Thymus (tissue), 11 donors: Measurements from ENCODE around the gene SHANK1. TPM values are rescaled to one million over a fixed set of nuclear protein-coding genes. Genes with fewer than 3 reads are reported as not detected.
"Not testable (repeated sequence)": the region's sequence is repeated elsewhere in the genome, so short reads cannot be mapped to it uniquely, and the experiment has no call there.

Experiments
- DNase-seq, 9 donors: peaks; one replicate each; pipeline ENCODE4 v3.0.0-alpha.2; 2013; ENCODE audit warnings: low spot score in 9 of 9, low read depth in 6 of 9, missing footprints in 1 of 9
- H3K27ac ChIP-seq, 2 donors: one replicate each; pipeline ENCODE4 v1.5.1; 2013; ENCODE audit warnings: control low read depth in 1 of 2, low read depth in 1 of 2, low read length in 1 of 2, mild to moderate bottlenecking in 1 of 2, moderate library complexity in 1 of 2
- H3K27me3 ChIP-seq, 2 donors: one replicate each; pipeline ENCODE4 v1.5.1; 2013; ENCODE audit warnings: low read length in 1 of 2; ENCODE audit not compliant: control insufficient read depth in 2 of 2, insufficient read depth in 1 of 2
- H3K36me3 ChIP-seq, 2 donors: one replicate each; pipeline ENCODE4 v1.5.1; 2013; ENCODE audit warnings: low read length in 1 of 2, mild to moderate bottlenecking in 1 of 2, moderate library complexity in 1 of 2; ENCODE audit not compliant: control insufficient read depth in 2 of 2, insufficient read depth in 2 of 2
- H3K4me1 ChIP-seq, 2 donors: one replicate each; pipeline ENCODE4 v1.5.1; 2013; ENCODE audit warnings: low read length in 2 of 2; ENCODE audit not compliant: control insufficient read depth in 2 of 2, insufficient read depth in 2 of 2
- H3K4me3 ChIP-seq, 2 donors: one replicate each; pipeline ENCODE4 v1.5.1; 2013; ENCODE audit warnings: low read length in 2 of 2, control low read depth in 1 of 2, mild to moderate bottlenecking in 1 of 2
- H3K9me3 ChIP-seq, 2 donors: one replicate each; pipeline ENCODE4 v1.5.1; 2013; ENCODE audit warnings: low read length in 1 of 2, mild to moderate bottlenecking in 1 of 2; ENCODE audit not compliant: control insufficient read depth in 2 of 2, insufficient read depth in 1 of 2
- WGBS: extraction: QIAGEN DNeasy Blood & Tissue Kit; methylation state at CpG from one replicate; pipeline ENCODE4 v1.1.7; 2013; 5-methylcytosine and 5-hydroxymethylcytosine counted together
- polyA plus RNA-seq: library from polyadenylated mRNA; stranded (reverse); fragments of 200-250 nt; gene quantifications from one replicate; pipeline ENCODE4 v1.2.3, GENCODE V29; 2013
- total RNA-seq: library from RNA; stranded (reverse); fragments of 120-200 nt; gene quantifications from one replicate; pipeline ENCODE4 v1.2.4, GENCODE V29; 2013
- donor health status: healthy.

Gene SHANK1
- total and polyA plus RNA-seq, 2 donors: 0.39 to 1.8 TPM

GRCh38 chr19:50757624-50758023 is 38.0 kb upstream of the SHANK1 start:
- H3K4me3 ChIP-seq, H3K9me3 ChIP-seq, H3K27me3 ChIP-seq, DNase-seq, H3K4me1 ChIP-seq, H3K36me3 ChIP-seq, H3K27ac ChIP-seq: not testable (repeated sequence)
- whole genome bisulfite sequencing: 95% methylated on average over 3 of the region's 3 CpGs

GRCh38 chr19:50756244-50756643 is 36.6 kb upstream of the SHANK1 start:
- not testable (repeated sequence) for DNase-seq, H3K27me3 ChIP-seq, H3K27ac ChIP-seq, H3K36me3 ChIP-seq, H3K4me3 ChIP-seq, H3K9me3 ChIP-seq, H3K4me1 ChIP-seq
- WGBS: 73% methylated on average over 8 of the region's 8 CpGs

- H3K27me3 ChIP-seq: peaks cover 0 to 2% of the 10 kb centered on the region in 2 donors
- H3K4me3 ChIP-seq: no peak overlapping the region
- DNase-seq: no peak
- no peaks in the 10 kb centered on the region for H3K4me1 ChIP-seq
- WGBS: 85% methylated on average over 4 of the region's 4 CpGs
- H3K9me3 ChIP-seq: no peaks in the 10 kb centered on the region
- H3K27ac ChIP-seq: no peak overlapping the region
- H3K36me3 ChIP-seq: no peaks in the 10 kb centered on the region
Measured at GRCh38 chr19:50753879-50754278, 34.3 kb upstream of the SHANK1 start.

- H3K4me1 ChIP-seq: no peaks in the 10 kb centered on the region
- no peaks in the 10 kb centered on the region for H3K36me3 ChIP-seq
- H3K4me3 ChIP-seq: no peak overlapping the region
- no peaks in the 10 kb centered on the region for H3K9me3 ChIP-seq
- H3K27me3 ChIP-seq: no peaks in the 10 kb centered on the region
- no peak for DNase-seq
- H3K27ac ChIP-seq: no peak overlapping the region
- 90% methylated on average over 15 of the region's 15 CpGs for WGBS
Measured at GRCh38 chr19:50750010-50750409, 30.4 kb upstream of the SHANK1 start.

- no peaks in the 10 kb centered on the region for H3K4me1 ChIP-seq
- no peak overlapping the region for H3K4me3 ChIP-seq
- H3K36me3 ChIP-seq: no peaks in the 10 kb centered on the region
- no peaks in the 10 kb centered on the region for H3K27me3 ChIP-seq
- H3K27ac ChIP-seq: no peak overlapping the region
- DNase-seq: no peak
- no peaks in the 10 kb centered on the region for H3K9me3 ChIP-seq
- 87% methylated on average over 6 of the region's 6 CpGs for WGBS
Measured at GRCh38 chr19:50749490-50749889, 29.9 kb upstream of the SHANK1 start.

GRCh38 chr19:50747141-50747540 is 27.5 kb upstream of the SHANK1 start:
- H3K4me1 ChIP-seq, H3K27ac ChIP-seq, H3K9me3 ChIP-seq, H3K4me3 ChIP-seq, H3K27me3 ChIP-seq, H3K36me3 ChIP-seq, DNase-seq: not testable (repeated sequence)
- 94% methylated on average over 14 of the region's 14 CpGs for WGBS

- Histone ChIP-seq H3K27me3 (peaks cover 0 to 9% of the 10 kb centered on the region in 2 donors), H3K27ac (no peak overlapping the region), H3K4me3 (no peak overlapping the region), H3K4me1 (no peaks in the 10 kb centered on the region), H3K36me3 (no peaks in the 10 kb centered on the region), H3K9me3 (no peaks in the 10 kb centered on the region)
- no peak for DNase-seq
- 91% methylated on average over 10 of the region's 10 CpGs for WGBS
Measured at GRCh38 chr19:50745221-50745620, 25.6 kb upstream of the SHANK1 start.

- DNase-seq: no peak
- WGBS: 92% methylated on average over 6 of the region's 6 CpGs
- Histone ChIP-seq H3K36me3 (no peaks in the 10 kb centered on the region), H3K9me3 (no peaks in the 10 kb centered on the region), H3K27me3 (peaks cover 0 to 13% of the 10 kb centered on the region in 2 donors), H3K27ac (no peak overlapping the region), H3K4me1 (no peaks in the 10 kb centered on the region), H3K4me3 (no peak overlapping the region)
Measured at GRCh38 chr19:50743537-50743936, 23.9 kb upstream of the SHANK1 start.

GRCh38 chr19:50741179-50741933 is 21.8 kb upstream of the SHANK1 start:
- H3K9me3 ChIP-seq: no peaks in the 10 kb centered on the region
- DNase-seq: no peak
- WGBS: 76% methylated on average over 18 of the region's 18 CpGs
- no peaks in the 10 kb centered on the region for H3K36me3 ChIP-seq
- no peak overlapping the region for H3K27ac ChIP-seq
- no peak overlapping the region for H3K4me3 ChIP-seq
- peaks cover 0 to 13% of the 10 kb centered on the region in 2 donors for H3K27me3 ChIP-seq
- no peaks in the 10 kb centered on the region for H3K4me1 ChIP-seq
